ENCODE results near the gene DLX5.

The DLX5 gene

DNA sequence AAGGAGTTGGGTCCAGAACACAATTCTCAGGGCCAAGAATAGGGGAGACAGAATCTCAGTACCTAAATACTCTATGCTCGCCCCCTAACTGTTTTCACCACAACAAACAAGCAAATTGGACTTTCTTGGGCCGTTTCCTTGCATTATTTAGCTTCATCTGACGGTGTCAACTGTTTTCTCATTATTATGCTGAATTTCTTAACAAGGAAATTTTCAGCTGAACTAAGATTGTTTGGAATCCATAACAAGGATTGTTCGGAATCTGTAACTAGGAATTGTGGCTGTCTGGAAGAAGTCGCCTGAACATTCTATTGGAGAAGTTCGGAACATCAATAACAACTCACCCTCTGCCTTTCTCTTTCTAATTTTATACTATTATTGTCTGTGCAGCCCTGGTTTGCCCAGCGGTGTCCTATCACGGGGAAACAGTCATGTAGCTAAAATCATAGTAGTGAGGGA, 34.7 kb downstream of the DLX5 start:
- H3K79me2 ChIP-seq = no peaks in the 10 kb centered on the region
- H3K27ac ChIP-seq = no peak overlapping the region
- TF ChIP-seq, protein P1, sequence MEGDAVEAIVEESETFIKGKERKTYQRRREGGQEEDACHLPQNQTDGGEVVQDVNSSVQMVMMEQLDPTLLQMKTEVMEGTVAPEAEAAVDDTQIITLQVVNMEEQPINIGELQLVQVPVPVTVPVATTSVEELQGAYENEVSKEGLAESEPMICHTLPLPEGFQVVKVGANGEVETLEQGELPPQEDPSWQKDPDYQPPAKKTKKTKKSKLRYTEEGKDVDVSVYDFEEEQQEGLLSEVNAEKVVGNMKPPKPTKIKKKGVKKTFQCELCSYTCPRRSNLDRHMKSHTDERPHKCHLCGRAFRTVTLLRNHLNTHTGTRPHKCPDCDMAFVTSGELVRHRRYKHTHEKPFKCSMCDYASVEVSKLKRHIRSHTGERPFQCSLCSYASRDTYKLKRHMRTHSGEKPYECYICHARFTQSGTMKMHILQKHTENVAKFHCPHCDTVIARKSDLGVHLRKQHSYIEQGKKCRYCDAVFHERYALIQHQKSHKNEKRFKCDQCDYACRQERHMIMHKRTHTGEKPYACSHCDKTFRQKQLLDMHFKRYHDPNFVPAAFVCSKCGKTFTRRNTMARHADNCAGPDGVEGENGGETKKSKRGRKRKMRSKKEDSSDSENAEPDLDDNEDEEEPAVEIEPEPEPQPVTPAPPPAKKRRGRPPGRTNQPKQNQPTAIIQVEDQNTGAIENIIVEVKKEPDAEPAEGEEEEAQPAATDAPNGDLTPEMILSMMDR (IDR thresholded peaks at IDR 0.05) = no peak
- no peak overlapping the region for H3K4me2 ChIP-seq (ENCODE audit: low read length)
- no peaks in the 10 kb centered on the region for H3K9me3 ChIP-seq (ENCODE audit: control insufficient read depth, low read length)
- H3K27me3 ChIP-seq (ENCODE audit: control insufficient read depth, insufficient read depth, low read length) = peaks cover 15% of the 10 kb centered on the region
- H2AFZ ChIP-seq = no peak overlapping the region
- no peaks in the 10 kb centered on the region for H3K36me3 ChIP-seq (ENCODE audit: control insufficient read depth, insufficient read depth, low read length)
- no peak overlapping the region for H3K9ac ChIP-seq
- H3K4me3 ChIP-seq (ENCODE audit: low read depth, low read length) = no peak overlapping the region
- H3K4me1 ChIP-seq = no peaks in the 10 kb centered on the region

DNA sequence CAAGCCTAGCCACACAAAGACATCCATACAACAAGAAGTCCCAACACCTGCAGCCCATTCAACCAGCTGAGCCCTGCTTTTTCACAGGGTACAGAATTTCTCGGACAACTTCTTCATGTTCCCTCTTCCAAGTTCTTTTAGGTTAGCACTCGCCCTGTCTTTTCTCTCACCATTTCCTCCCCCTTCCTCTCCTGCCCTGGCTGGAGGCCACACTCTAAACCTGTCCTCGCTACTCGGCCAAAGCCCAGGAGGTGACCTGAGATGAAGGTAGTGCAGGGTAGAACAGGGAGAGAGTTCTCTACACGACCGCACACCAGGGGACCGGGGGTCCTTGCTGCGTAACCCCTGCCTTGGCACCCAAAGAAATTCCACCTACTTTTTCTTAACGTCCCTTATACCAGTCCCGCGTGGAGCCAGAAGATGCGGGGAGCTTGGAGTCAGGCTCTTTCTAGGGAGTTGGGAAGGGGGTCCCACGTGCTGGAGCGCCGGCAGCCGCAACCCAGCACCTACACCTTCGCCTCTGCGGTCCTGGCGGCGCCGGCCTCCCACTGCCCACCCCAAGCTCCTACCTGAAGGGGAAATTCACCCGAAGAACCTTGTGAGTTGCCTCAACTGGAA, 35.3 kb downstream of the DLX5 start:
- Histone ChIP-seq H3K27me3 (ENCODE audit: control insufficient read depth, insufficient read depth, low read length) (peaks cover 15% of the 10 kb centered on the region), H3K9ac (no peak overlapping the region), H3K9me3 (ENCODE audit: control insufficient read depth, low read length) (no peaks in the 10 kb centered on the region), H3K4me3 (ENCODE audit: low read depth, low read length) (no peak overlapping the region), H3K36me3 (ENCODE audit: control insufficient read depth, insufficient read depth, low read length) (no peaks in the 10 kb centered on the region), H3K27ac (no peak overlapping the region), H3K79me2 (no peaks in the 10 kb centered on the region), H2AFZ (no peak overlapping the region), H3K4me1 (no peaks in the 10 kb centered on the region), H3K4me2 (ENCODE audit: low read length) (no peak overlapping the region)
- TF ChIP-seq, protein P1 (IDR thresholded peaks at IDR 0.05) = no peak

DNA sequence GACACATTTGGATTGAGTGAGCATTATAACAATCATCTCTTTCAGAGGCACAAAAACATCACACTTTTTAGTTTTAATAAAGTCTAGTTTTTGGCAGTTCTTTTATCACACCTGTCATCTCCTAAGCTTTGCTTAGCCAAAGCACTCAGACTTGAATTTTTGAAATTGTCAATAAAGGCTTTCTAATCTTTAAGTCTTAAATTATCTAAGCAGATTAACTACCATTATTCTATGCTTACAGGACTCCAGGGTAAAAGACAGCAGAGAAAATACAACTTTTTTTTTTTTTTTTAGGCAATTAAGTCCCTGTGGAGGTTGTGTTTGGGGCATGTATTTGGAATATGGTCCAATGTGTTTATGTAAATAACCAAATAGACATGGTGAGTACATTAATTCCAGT, 36.9 kb downstream of the DLX5 start:
- Histone ChIP-seq H3K4me3 (ENCODE audit: low read depth, low read length) (no peak overlapping the region), H3K4me1 (no peaks in the 10 kb centered on the region), H3K27me3 (ENCODE audit: control insufficient read depth, insufficient read depth, low read length) (peaks cover 8% of the 10 kb centered on the region), H3K4me2 (ENCODE audit: low read length) (no peak overlapping the region), H2AFZ (no peak overlapping the region), H3K9ac (no peak overlapping the region), H3K9me3 (ENCODE audit: control insufficient read depth, low read length) (no peaks in the 10 kb centered on the region), H3K36me3 (ENCODE audit: control insufficient read depth, insufficient read depth, low read length) (no peaks in the 10 kb centered on the region), H3K79me2 (no peaks in the 10 kb centered on the region), H3K27ac (no peak overlapping the region)
- TF ChIP-seq, protein P1 (IDR thresholded peaks at IDR 0.05) = no peak

DNA sequence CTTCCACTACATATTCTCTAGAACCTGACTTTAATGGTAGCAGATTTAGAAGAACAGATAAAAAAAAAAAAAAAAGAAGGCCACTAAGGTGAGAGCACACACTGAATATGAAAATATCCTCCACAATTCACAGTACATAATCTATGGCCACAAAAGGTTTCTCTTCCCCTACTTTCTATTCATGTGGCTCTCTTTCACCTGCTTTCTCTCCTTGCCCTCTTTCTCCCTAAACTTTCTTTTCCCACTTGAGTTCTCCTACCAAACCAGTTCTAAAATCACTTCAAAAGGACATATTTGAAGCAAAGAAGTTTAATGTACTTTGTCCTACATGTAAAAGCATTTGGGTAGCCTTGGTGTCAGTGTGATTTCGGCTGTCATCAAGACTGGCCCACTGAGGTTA, 37.7 kb downstream of the DLX5 start:
- Histone ChIP-seq H3K36me3 (ENCODE audit: control insufficient read depth, insufficient read depth, low read length) (no peaks in the 10 kb centered on the region), H3K27me3 (ENCODE audit: control insufficient read depth, insufficient read depth, low read length) (peaks cover 8% of the 10 kb centered on the region), H3K9ac (no peak overlapping the region), H3K9me3 (ENCODE audit: control insufficient read depth, low read length) (no peaks in the 10 kb centered on the region), H3K27ac (no peak overlapping the region), H3K4me3 (ENCODE audit: low read depth, low read length) (no peak overlapping the region), H3K4me2 (ENCODE audit: low read length) (no peak overlapping the region), H3K4me1 (no peaks in the 10 kb centered on the region), H3K79me2 (no peaks in the 10 kb centered on the region), H2AFZ (no peak overlapping the region)
- TF ChIP-seq, protein P1 (IDR thresholded peaks at IDR 0.05) = no peak

DNA sequence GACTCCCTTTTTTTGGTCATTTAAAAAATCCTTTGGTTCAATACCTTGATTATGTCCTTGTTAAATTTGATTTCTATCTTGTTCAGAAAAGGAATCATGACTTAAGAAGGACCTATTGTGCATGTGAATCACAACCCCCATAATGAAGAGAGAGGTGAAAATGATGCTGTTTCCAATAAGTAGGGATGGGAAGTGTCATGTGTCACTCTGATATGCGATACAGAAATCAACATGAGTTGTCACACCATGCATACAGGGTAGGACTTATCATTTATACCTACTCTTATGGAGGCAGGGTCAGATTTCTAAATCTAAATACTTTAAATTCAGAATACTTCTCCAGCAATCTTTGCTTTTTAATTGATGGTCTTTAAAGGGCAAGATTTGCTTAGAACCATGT, 38.6 kb downstream of the DLX5 start:
- Histone ChIP-seq H3K9me3 (ENCODE audit: control insufficient read depth, low read length) (no peaks in the 10 kb centered on the region), H3K4me1 (no peaks in the 10 kb centered on the region), H3K4me3 (ENCODE audit: low read depth, low read length) (no peak overlapping the region), H3K27me3 (ENCODE audit: control insufficient read depth, insufficient read depth, low read length) (peaks cover 8% of the 10 kb centered on the region), H3K36me3 (ENCODE audit: control insufficient read depth, insufficient read depth, low read length) (no peaks in the 10 kb centered on the region), H2AFZ (no peak overlapping the region), H3K4me2 (ENCODE audit: low read length) (no peak overlapping the region), H3K27ac (no peak overlapping the region), H3K79me2 (no peaks in the 10 kb centered on the region), H3K9ac (no peak overlapping the region)
- TF ChIP-seq, protein P1 (IDR thresholded peaks at IDR 0.05) = no peak
